ENCODE measurements around the gene BRSK2.

The BRSK2 gene

DNA sequence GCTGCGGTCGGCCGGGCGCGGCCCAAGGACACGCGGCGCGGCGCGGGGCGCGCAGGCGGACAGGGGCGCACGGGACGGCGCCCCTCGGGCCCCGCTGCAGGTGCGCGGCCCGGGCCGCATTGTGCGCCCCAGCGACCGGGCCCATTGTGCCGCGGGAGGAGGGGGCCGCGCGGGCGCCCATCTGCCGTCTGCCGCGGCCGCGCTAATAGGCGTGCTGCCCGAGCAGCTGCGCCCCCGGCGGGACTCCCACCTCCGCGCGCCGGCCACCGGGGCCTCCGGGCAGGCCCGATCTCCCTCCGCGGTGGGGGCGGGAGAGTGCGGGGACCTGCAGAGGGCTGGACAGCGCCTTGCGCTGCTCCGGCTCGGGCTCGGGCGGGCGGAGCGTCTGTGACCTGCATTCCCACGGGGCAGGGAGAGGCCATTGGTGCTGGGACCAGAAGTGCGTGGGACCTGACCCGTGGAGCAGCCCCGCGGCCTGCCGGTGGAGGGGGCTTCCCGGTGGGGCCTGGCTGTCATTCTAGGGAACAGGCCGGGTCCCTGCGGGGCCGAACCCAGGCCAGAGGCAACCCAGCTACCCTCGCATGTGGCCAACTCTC is 933 bp downstream of the BRSK2 start:
- no peak for DNase-seq (ENCODE audit: extremely low read depth, insufficient read length)
- Histone ChIP-seq H3K36me3 (ENCODE audit: control insufficient read depth, insufficient read depth, low read length) (no peaks in the 10 kb centered on the region), H3K4me3 (replicated peaks; ENCODE audit: low read depth, low read length) (no peak overlapping the region), H3K27me3 (replicated peaks; ENCODE audit: control insufficient read depth, insufficient read depth, low read length) (peaks cover 2% of the 10 kb centered on the region)
- TF ChIP-seq, protein P1, sequence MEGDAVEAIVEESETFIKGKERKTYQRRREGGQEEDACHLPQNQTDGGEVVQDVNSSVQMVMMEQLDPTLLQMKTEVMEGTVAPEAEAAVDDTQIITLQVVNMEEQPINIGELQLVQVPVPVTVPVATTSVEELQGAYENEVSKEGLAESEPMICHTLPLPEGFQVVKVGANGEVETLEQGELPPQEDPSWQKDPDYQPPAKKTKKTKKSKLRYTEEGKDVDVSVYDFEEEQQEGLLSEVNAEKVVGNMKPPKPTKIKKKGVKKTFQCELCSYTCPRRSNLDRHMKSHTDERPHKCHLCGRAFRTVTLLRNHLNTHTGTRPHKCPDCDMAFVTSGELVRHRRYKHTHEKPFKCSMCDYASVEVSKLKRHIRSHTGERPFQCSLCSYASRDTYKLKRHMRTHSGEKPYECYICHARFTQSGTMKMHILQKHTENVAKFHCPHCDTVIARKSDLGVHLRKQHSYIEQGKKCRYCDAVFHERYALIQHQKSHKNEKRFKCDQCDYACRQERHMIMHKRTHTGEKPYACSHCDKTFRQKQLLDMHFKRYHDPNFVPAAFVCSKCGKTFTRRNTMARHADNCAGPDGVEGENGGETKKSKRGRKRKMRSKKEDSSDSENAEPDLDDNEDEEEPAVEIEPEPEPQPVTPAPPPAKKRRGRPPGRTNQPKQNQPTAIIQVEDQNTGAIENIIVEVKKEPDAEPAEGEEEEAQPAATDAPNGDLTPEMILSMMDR (IDR thresholded peaks at IDR 0.05; ENCODE audit: insufficient read depth, low read length, poor library complexity, severe bottlenecking): no peak

DNA sequence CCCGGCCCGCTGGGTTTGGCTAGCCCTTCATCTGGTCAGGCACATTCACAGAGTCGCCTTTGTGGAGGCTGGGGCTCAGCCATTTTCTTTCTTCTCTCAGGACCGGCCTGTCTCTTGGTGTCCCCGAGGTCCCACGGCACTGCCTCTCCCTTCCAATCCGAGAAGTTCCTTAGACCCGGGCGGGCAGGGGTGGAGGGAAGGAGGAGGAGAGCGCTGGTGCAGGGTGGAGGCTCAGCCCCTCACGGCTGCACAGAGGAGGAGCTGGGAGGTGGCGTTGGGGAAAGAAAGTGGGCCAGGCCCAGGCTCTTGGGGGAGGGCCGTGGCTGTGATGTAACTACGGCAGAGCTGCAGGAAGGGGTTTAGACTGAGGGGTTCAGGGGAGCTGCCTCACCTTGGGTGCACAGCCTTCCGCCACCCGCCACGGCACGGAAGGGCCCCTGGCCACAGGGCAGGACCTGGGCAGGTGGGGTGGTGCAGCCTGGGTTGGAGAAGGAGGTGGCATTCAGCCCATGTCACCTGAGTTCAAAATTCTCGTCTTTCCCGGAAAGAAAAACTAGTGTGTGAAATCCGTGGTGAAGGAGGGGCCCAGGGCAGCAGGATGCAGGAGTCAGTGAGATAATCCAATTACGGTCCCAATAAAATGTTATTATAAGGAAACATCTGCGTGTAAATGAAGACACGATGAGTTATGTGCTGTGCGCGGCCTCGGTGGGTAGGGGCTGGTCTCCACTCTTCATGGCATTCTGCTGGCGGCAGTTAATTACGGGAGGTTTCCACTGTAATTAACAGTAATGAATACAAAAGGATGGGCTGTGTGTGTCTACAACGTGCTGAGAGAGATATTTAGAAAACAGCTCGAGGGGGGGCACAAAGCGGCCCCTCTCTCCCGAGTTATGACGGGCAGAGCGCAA is 1.7 kb downstream of the BRSK2 start:
- DNase-seq (ENCODE audit: extremely low read depth, insufficient read length): no peak
- peaks cover 2% of the 10 kb centered on the region for H3K27me3 ChIP-seq (replicated peaks; ENCODE audit: control insufficient read depth, insufficient read depth, low read length)
- H3K4me3 ChIP-seq (replicated peaks; ENCODE audit: low read depth, low read length): no peak overlapping the region
- no peaks in the 10 kb centered on the region for H3K36me3 ChIP-seq (ENCODE audit: control insufficient read depth, insufficient read depth, low read length)
- TF ChIP-seq, protein P1 (IDR thresholded peaks at IDR 0.05; ENCODE audit: insufficient read depth, low read length, poor library complexity, severe bottlenecking): no peak

DNA sequence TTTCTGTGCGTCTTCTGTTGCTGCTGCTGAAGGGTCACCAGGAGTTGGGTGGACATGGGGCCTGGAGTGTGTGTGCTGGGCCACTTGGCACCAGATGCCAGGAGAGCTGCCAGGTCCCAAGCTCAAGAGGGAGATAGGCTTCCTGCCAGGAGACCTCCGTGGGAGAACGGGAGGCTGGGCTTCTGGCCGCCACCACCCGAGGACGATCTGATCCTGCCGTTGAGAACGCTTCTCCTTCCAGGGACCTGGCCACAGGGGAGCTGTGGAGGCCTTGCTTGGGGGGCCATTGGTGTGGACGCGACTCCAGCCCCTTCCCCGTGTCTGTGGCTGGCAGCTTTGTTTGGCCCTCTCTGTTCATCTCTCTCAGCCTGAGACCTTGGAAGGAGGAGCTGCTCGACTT is 2.4 kb downstream of the BRSK2 start:
- H3K27me3 ChIP-seq (replicated peaks; ENCODE audit: control insufficient read depth, insufficient read depth, low read length): peaks cover 2% of the 10 kb centered on the region
- no peak for DNase-seq (ENCODE audit: extremely low read depth, insufficient read length)
- no peaks in the 10 kb centered on the region for H3K36me3 ChIP-seq (ENCODE audit: control insufficient read depth, insufficient read depth, low read length)
- TF ChIP-seq, protein P1 (IDR thresholded peaks at IDR 0.05; ENCODE audit: insufficient read depth, low read length, poor library complexity, severe bottlenecking): no peak
- H3K4me3 ChIP-seq (replicated peaks; ENCODE audit: low read depth, low read length): no peak overlapping the region

DNA sequence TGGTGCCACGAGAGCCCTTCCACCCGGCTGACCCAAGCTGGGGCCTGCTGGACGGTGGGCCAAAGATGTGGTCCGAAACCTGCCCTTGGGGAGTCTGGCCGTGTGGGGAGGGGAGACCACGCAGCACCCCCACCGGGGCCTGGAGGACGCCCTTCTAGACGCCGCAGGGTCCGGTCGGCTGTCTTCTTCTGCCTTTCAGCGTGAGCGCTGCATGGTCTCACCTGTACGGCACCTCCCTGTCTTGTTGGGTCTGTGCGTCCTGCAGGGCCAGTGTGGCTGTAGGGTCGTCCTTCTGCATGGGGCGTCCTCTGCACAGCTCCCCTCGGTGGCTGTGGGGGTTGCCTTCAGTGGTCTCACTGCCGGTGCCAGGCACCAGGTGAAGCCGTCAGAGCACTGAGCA is 2.8 kb downstream of the BRSK2 start:
- peaks cover 2% of the 10 kb centered on the region for H3K27me3 ChIP-seq (replicated peaks; ENCODE audit: control insufficient read depth, insufficient read depth, low read length)
- DNase-seq (ENCODE audit: extremely low read depth, insufficient read length): no peak
- TF ChIP-seq, protein P1 (IDR thresholded peaks at IDR 0.05; ENCODE audit: insufficient read depth, low read length, poor library complexity, severe bottlenecking): no peak
- H3K4me3 ChIP-seq (replicated peaks; ENCODE audit: low read depth, low read length): no peak overlapping the region
- H3K36me3 ChIP-seq (ENCODE audit: control insufficient read depth, insufficient read depth, low read length): no peaks in the 10 kb centered on the region

DNA sequence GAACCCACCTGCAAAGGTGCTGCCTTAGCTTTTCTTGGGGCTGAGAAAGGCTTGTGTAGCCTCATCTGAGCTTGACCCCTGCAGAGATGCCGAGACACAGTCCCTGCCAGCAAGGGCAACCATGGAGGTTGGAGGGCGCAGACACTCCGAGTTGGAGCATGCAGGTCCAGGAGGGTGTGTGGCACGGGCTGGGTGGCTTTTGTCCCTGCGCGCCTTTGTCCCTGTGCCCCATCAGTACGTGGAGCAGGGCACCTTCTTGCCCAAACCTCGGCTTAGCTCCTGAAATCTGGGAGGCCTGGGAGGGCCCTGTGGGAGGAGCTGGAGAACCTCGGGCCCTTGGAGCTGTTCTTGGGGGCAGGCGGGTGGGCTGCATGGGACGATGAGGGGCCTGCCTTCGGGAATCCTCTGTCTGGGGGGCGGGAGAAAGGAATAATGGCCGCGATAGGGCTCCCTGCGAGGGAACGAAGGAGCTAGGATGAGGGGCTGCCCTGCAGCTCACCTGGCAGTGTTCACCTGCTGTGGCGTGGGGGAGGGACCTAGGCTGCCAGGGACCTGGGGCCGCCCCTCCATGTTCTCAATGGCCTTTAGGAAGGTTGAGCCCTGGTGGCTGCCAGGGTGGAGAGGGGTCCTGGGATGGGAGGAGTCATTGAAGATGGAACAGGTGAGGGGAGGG is 3.4 kb downstream of the BRSK2 start:
- Histone ChIP-seq H3K36me3 (ENCODE audit: control insufficient read depth, insufficient read depth, low read length) (no peaks in the 10 kb centered on the region), H3K27me3 (replicated peaks; ENCODE audit: control insufficient read depth, insufficient read depth, low read length) (peaks cover 2% of the 10 kb centered on the region), H3K4me3 (replicated peaks; ENCODE audit: low read depth, low read length) (no peak overlapping the region)
- DNase-seq (ENCODE audit: extremely low read depth, insufficient read length): no peak
- TF ChIP-seq, protein P1 (IDR thresholded peaks at IDR 0.05; ENCODE audit: insufficient read depth, low read length, poor library complexity, severe bottlenecking): no peak

Data from GM06990 (cell line).